Mesendoderm (in vitro differentiated cells): ENCODE measurements around the gene C15orf40.
"Not testable (repeated sequence)": the region's sequence is repeated elsewhere in the genome, so short reads cannot be mapped to it uniquely, and the experiment has no call there.

Experiments used
- DNase-seq: peaks from one replicate; pipeline ENCODE4 v3.0.0; 2013
- H2AK5ac ChIP-seq: 2 replicates; pipeline ENCODE4 v1.6.1; 2013; ENCODE audit warnings: low read length, inconsistent platforms
- H2BK120ac ChIP-seq: 2 replicates; pipeline ENCODE4 v1.6.1; 2013; ENCODE audit warnings: low read depth, mild to moderate bottlenecking, low read length, moderate library complexity, mixed read lengths
- H2BK15ac ChIP-seq: replicated peaks from 2 replicates; pipeline ENCODE4 v1.6.1; 2013; ENCODE audit warnings: low read depth, mild to moderate bottlenecking, moderate library complexity
- H2BK5ac ChIP-seq: 2 replicates; pipeline ENCODE4 v1.6.1; 2013; ENCODE audit warnings: low read length, inconsistent platforms
- H3K18ac ChIP-seq: 2 replicates; pipeline ENCODE4 v1.6.1; 2013; ENCODE audit warnings: mild to moderate bottlenecking, low read length, mixed read lengths
- H3K23ac ChIP-seq: one replicate; pipeline ENCODE4 v1.6.1; 2013; ENCODE audit warnings: low read length
- H3K27ac ChIP-seq: 2 replicates; pipeline ENCODE4 v1.5.1; 2013; ENCODE audit warnings: low read depth, mild to moderate bottlenecking, inconsistent platforms, low read length, moderate library complexity
- H3K27me3 ChIP-seq: 2 replicates; pipeline ENCODE4 v1.6.1; 2013; ENCODE audit warnings: low read length, control low read depth, mild to moderate bottlenecking, inconsistent platforms; ENCODE audit not compliant: insufficient read depth, poor library complexity
- H3K36me3 ChIP-seq: 2 replicates; pipeline ENCODE4 v1.6.1; 2013; ENCODE audit warnings: low read length, inconsistent platforms; ENCODE audit not compliant: control insufficient read depth, insufficient read depth
- H3K4ac ChIP-seq: one replicate; pipeline ENCODE4 v1.6.1; 2013; ENCODE audit warnings: low read depth, mild to moderate bottlenecking, low read length, moderate library complexity
- H3K4me1 ChIP-seq: 2 replicates; pipeline ENCODE4 v1.6.1; 2013; ENCODE audit warnings: low read depth, low read length, inconsistent platforms; ENCODE audit not compliant: control insufficient read depth
- H3K4me2 ChIP-seq: 2 replicates; pipeline ENCODE4 v1.6.1; 2013; ENCODE audit warnings: low read length
- H3K4me3 ChIP-seq: 2 replicates; pipeline ENCODE4 v1.5.1; 2013; ENCODE audit warnings: mild to moderate bottlenecking, low read length
- H3K56ac ChIP-seq: one replicate; pipeline ENCODE4 v1.6.1; 2013; ENCODE audit warnings: low read length
- H3K79me1 ChIP-seq: 2 replicates; pipeline ENCODE4 v1.6.1; 2013; ENCODE audit warnings: low read length, inconsistent platforms
- H3K79me2 ChIP-seq: 2 replicates; pipeline ENCODE4 v1.6.1; 2013; ENCODE audit warnings: mild to moderate bottlenecking, low read length; ENCODE audit not compliant: control insufficient read depth, insufficient read depth
- H3K9ac ChIP-seq: 2 replicates; pipeline ENCODE4 v1.6.1; 2013; ENCODE audit warnings: low read length, inconsistent platforms
- H4K5ac ChIP-seq: one replicate; pipeline ENCODE4 v1.6.1; 2013; ENCODE audit warnings: low read length
- H4K8ac ChIP-seq: one replicate; pipeline ENCODE4 v1.6.1; 2013; ENCODE audit warnings: low read depth, mild to moderate bottlenecking, control low read depth, low read length, moderate library complexity
- WGBS: extraction: QIAGEN DNeasy Blood & Tissue Kit; methylation state at CpG from one replicate; pipeline ENCODE4 v1.1.7; 2013; ENCODE audit warnings: low lambda C conversion rate, missing lambda C conversion rate; ENCODE audit not compliant: insufficient coverage; ENCODE audit errors: extremely low coverage; 5-methylcytosine and 5-hydroxymethylcytosine counted together

Gene C15orf40

GRCh38 chr15:83000672-83001031 is 10.8 kb downstream of the C15orf40 start:
- DNase-seq, H2BK15ac ChIP-seq, H3K23ac ChIP-seq, H3K27ac ChIP-seq, H2BK120ac ChIP-seq, H2BK5ac ChIP-seq, H4K5ac ChIP-seq, H3K27me3 ChIP-seq, H3K4me1 ChIP-seq, H3K18ac ChIP-seq, H2AK5ac ChIP-seq, H4K8ac ChIP-seq, H3K4me3 ChIP-seq, H3K4me2 ChIP-seq, H3K56ac ChIP-seq, H3K9ac ChIP-seq, H3K79me1 ChIP-seq, H3K36me3 ChIP-seq, H3K79me2 ChIP-seq, H3K4ac ChIP-seq: not testable (repeated sequence)
- WGBS = no CpG with 5 or more reads among the region's 3 CpGs

DNA sequence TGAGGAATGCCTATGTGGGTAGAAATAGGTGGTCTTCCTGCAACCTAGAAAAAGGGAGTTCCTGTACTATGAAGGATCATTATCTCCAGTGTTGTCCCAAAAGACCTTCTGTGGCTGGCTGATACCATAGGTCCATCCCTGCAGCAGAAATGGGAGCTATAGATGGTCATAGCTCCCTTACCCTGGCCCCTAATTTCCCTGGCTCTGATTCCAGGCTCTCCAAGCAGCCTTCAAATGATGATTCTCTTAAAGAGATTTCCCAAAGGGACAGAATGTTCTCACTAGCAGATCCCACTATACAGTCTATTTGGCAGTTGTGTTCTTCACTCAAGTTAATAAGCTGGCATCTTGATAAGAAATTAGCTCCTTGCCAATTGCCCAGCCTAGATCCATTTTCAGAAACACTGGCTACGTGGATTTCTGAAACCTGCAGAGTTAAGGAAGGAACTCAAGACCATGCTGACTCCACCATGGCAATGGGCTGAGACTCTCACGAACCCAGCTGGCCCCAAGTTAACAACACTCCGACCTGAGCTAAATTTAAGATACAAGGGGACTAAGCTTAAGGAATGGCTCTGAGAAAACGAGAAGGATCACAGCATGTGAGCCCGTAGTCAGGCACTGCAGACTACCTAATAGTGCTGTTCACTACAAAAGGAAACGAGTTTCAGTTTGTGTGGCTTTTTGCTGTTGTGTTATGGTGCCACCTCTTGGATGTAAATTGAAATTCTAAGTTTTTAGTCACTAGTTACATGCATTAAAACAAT is 11.4 kb downstream of the C15orf40 start:
- Histone ChIP-seq H3K23ac (no peak overlapping the region), H3K4ac (no peak overlapping the region), H3K27me3 (no peaks in the 10 kb centered on the region), H3K36me3 (no peaks in the 10 kb centered on the region), H2BK120ac (no peak overlapping the region), H3K56ac (no peak overlapping the region), H2BK5ac (no peak overlapping the region), H3K4me1 (no peaks in the 10 kb centered on the region), H3K4me3 (no peak overlapping the region), H3K4me2 (no peak overlapping the region), H4K5ac (no peak overlapping the region), H3K79me1 (no peaks in the 10 kb centered on the region), H3K9ac (no peak overlapping the region), H4K8ac (no peak overlapping the region), H3K79me2 (no peaks in the 10 kb centered on the region), H2AK5ac (no peak overlapping the region), H3K27ac (no peak overlapping the region), H2BK15ac (no peak overlapping the region), H3K18ac (no peak overlapping the region)
- DNase-seq = peak; percentile 71
- WGBS = no CpG with 5 or more reads among the region's 6 CpGs

DNA sequence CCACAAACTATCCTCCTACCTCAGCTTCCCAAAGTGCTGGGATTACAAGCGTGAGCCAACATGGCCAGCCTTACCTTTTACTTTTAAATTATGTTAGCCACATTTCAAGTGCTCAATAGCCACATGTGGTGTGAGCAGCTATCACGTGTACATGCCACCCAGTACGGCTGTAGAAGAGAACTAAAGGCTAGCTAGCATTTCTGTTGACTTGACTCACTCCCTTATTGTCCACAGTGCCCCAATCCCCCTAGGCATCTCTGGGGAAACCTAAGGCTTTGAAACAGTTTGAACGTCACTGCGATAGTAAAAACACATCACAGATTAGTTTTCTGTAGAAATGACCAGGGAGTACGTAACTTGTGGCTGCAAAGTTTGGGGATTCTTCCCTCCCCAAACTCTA is 12.0 kb downstream of the C15orf40 start:
- no peak for DNase-seq
- no peak overlapping the region for H2BK15ac ChIP-seq
- no peak overlapping the region for H2AK5ac ChIP-seq
- no peak overlapping the region for H3K23ac ChIP-seq
- H3K36me3 ChIP-seq = no peaks in the 10 kb centered on the region
- no peak overlapping the region for H3K18ac ChIP-seq
- no peaks in the 10 kb centered on the region for H3K4me1 ChIP-seq
- no peak overlapping the region for H3K4me3 ChIP-seq
- no peak overlapping the region for H3K27ac ChIP-seq
- no CpG with 5 or more reads among the region's 6 CpGs for WGBS
- H2BK5ac ChIP-seq = no peak overlapping the region
- no peak overlapping the region for H4K5ac ChIP-seq
- H3K79me2 ChIP-seq = no peaks in the 10 kb centered on the region
- no peak overlapping the region for H2BK120ac ChIP-seq
- no peak overlapping the region for H3K56ac ChIP-seq
- no peak overlapping the region for H4K8ac ChIP-seq
- H3K4ac ChIP-seq = no peak overlapping the region
- H3K4me2 ChIP-seq = no peak overlapping the region
- H3K79me1 ChIP-seq = no peaks in the 10 kb centered on the region
- no peaks in the 10 kb centered on the region for H3K27me3 ChIP-seq
- H3K9ac ChIP-seq = no peak overlapping the region

DNA sequence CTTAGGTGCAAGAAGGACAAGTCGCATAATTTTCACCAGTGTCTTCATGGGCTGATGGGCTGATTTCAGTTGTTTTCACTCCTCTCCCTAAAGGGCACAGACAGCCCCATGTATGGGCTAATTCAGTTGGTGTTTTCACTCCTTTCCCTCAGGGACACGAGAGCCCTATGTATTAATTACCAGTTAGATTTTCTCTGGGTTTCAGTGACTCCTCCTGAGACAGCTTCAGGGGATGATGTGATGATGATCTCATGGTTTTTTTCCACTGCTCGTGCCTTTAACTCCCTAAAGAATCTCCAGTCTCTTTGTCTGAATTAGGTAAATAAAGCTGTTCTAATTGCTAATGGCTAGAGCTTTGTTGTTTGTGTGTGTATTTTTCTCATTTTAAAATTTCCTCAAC is 15.5 kb downstream of the C15orf40 start:
- WGBS = no CpG with 5 or more reads among the region's 3 CpGs
- no peak overlapping the region for H2BK15ac ChIP-seq
- DNase-seq = peak; percentile 38

GRCh38 chr15:82995076-82995475 is 16.4 kb downstream of the C15orf40 start:
- H3K18ac ChIP-seq = no peak overlapping the region
- DNase-seq = no peak
- WGBS = no CpG with 5 or more reads among the region's 2 CpGs

More for the DNA sequence above, 15.5 kb downstream of the C15orf40 start:
- Histone ChIP-seq H2AK5ac (no peak overlapping the region), H3K56ac (no peak overlapping the region), H3K27me3 (no peaks in the 10 kb centered on the region), H2BK120ac (no peak overlapping the region), H3K23ac (no peak overlapping the region), H3K4ac (no peak overlapping the region), H3K18ac (no peak overlapping the region), H3K27ac (no peak overlapping the region), H3K36me3 (no peaks in the 10 kb centered on the region), H4K5ac (no peak overlapping the region), H3K4me3 (no peak overlapping the region), H2BK5ac (no peak overlapping the region), H3K9ac (no peak overlapping the region), H3K79me2 (no peaks in the 10 kb centered on the region), H3K4me2 (no peak overlapping the region), H3K79me1 (no peaks in the 10 kb centered on the region), H3K4me1 (no peaks in the 10 kb centered on the region), H4K8ac (no peak overlapping the region)

GRCh38 chr15:82993144-82993543 is 18.3 kb downstream of the C15orf40 start:
- no peaks in the 10 kb centered on the region for H3K27me3 ChIP-seq
- no peak for DNase-seq
- H2BK5ac ChIP-seq = no peak overlapping the region
- no peak overlapping the region for H3K23ac ChIP-seq
- H3K4ac ChIP-seq = no peak overlapping the region
- no peak overlapping the region for H3K9ac ChIP-seq
- no peak overlapping the region for H2BK15ac ChIP-seq
- H2BK120ac ChIP-seq = no peak overlapping the region
- H2AK5ac ChIP-seq = no peak overlapping the region
- H3K4me2 ChIP-seq = no peak overlapping the region
- H4K5ac ChIP-seq = no peak overlapping the region
- no peak overlapping the region for H3K18ac ChIP-seq
- H3K79me1 ChIP-seq = no peaks in the 10 kb centered on the region
- H3K4me1 ChIP-seq = no peaks in the 10 kb centered on the region
- WGBS = 100% methylated on average over 3 of the region's 4 CpGs
- no peak overlapping the region for H4K8ac ChIP-seq
- no peaks in the 10 kb centered on the region for H3K36me3 ChIP-seq
- H3K4me3 ChIP-seq = no peak overlapping the region
- no peak overlapping the region for H3K27ac ChIP-seq
- H3K79me2 ChIP-seq = no peaks in the 10 kb centered on the region
- no peak overlapping the region for H3K56ac ChIP-seq

More at GRCh38 chr15:82995076-82995475, 16.4 kb downstream of the C15orf40 start:
- Histone ChIP-seq H3K4ac (no peak overlapping the region), H3K56ac (no peak overlapping the region), H3K23ac (no peak overlapping the region), H3K9ac (no peak overlapping the region), H2BK15ac (no peak overlapping the region), H2BK5ac (no peak overlapping the region), H3K79me2 (no peaks in the 10 kb centered on the region), H4K5ac (no peak overlapping the region), H3K27ac (no peak overlapping the region), H4K8ac (no peak overlapping the region), H3K4me3 (no peak overlapping the region), H3K4me2 (no peak overlapping the region), H2AK5ac (no peak overlapping the region), H3K79me1 (no peaks in the 10 kb centered on the region), H3K4me1 (no peaks in the 10 kb centered on the region), H2BK120ac (no peak overlapping the region), H3K27me3 (no peaks in the 10 kb centered on the region), H3K36me3 (no peaks in the 10 kb centered on the region)
